Measurements from ENCODE around the gene ACHE.

ACHE gene

GRCh38 chr7:100884736-100885439, 10.8 kb downstream of the ACHE start:
- DNase-seq (ENCODE audit: low read depth in 3 of 3): no peak

GRCh38 chr7:100882785-100883526, 12.7 kb downstream of the ACHE start:
- no peak for DNase-seq (ENCODE audit: low read depth in 3 of 3)

GRCh38 chr7:100882201-100882600, 13.5 kb downstream of the ACHE start:
- no peak for DNase-seq (ENCODE audit: low read depth in 3 of 3)

GRCh38 chr7:100881136-100881535, 14.6 kb downstream of the ACHE start:
- DNase-seq (ENCODE audit: low read depth in 3 of 3): no peak

GRCh38 chr7:100880645-100881044, 15.0 kb downstream of the ACHE start:
- no peak for DNase-seq (ENCODE audit: low read depth in 3 of 3)

- no peak for DNase-seq (ENCODE audit: low read depth in 3 of 3)
Measured at GRCh38 chr7:100879685-100880261, 15.9 kb downstream of the ACHE start.

GRCh38 chr7:100878685-100879084, 17.0 kb downstream of the ACHE start:
- DNase-seq (ENCODE audit: low read depth in 3 of 3): no peak

- no peak for DNase-seq (ENCODE audit: low read depth in 3 of 3)
Measured at GRCh38 chr7:100878013-100878412, 17.7 kb downstream of the ACHE start.

GRCh38 chr7:100875356-100875751, 20.3 kb downstream of the ACHE start:
- no peak for DNase-seq (ENCODE audit: low read depth in 3 of 3)

GRCh38 chr7:100874577-100875355, 20.9 kb downstream of the ACHE start, which contains the start of gene SRRT:
Gene SRRT (plus strand): TSS chr7:100875103. CDS start chr7:100875591, 488 bp downstream.
- peak; percentile 96 to 98 (median 97) for DNase-seq (ENCODE audit: low read depth in 3 of 3)

- DNase-seq (ENCODE audit: low read depth in 3 of 3): no peak
Measured at GRCh38 chr7:100874300-100874576, 21.4 kb downstream of the ACHE start.

- no peak for DNase-seq (ENCODE audit: low read depth in 3 of 3)
Measured at GRCh38 chr7:100873599-100874299, 21.9 kb downstream of the ACHE start.

GRCh38 chr7:100867776-100868485, 27.8 kb downstream of the ACHE start:
- DNase-seq (ENCODE audit: low read depth in 3 of 3): no peak

- peak; percentile 54 to 71 (median 63) for DNase-seq (ENCODE audit: low read depth in 3 of 3)
Measured at GRCh38 chr7:100867040-100867775, 28.5 kb downstream of the ACHE start, which contains the start of gene TRIP6. Gene TRIP6 (plus strand): TSS chr7:100867387. CDS start chr7:100867498, 111 bp downstream.

- DNase-seq (ENCODE audit: low read depth in 3 of 3): no peak
Measured at GRCh38 chr7:100866729-100867039, 29.0 kb downstream of the ACHE start.

GRCh38 chr7:100865938-100866728, 29.6 kb downstream of the ACHE start:
- DNase-seq (ENCODE audit: low read depth in 3 of 3): peak in 1 of 3 experiments; percentile 40

- DNase-seq (ENCODE audit: low read depth in 3 of 3): no peak
Measured at GRCh38 chr7:100865372-100865911, 30.2 kb downstream of the ACHE start.

GRCh38 chr7:100864263-100864845, 31.3 kb downstream of the ACHE start:
- DNase-seq (ENCODE audit: low read depth in 3 of 3): no peak
